CMK (cell line): Measurements from ENCODE around the gene MAPK4.
"Not testable (repeated sequence)": the region's sequence is repeated elsewhere in the genome, so short reads cannot be mapped to it uniquely, and the experiment has no call there.

Experiments used
- DNase-seq: peaks from one replicate; pipeline ENCODE4 v3.0.0-alpha.2; 2010; ENCODE audit warnings: low read depth

Gene MAPK4

DNA sequence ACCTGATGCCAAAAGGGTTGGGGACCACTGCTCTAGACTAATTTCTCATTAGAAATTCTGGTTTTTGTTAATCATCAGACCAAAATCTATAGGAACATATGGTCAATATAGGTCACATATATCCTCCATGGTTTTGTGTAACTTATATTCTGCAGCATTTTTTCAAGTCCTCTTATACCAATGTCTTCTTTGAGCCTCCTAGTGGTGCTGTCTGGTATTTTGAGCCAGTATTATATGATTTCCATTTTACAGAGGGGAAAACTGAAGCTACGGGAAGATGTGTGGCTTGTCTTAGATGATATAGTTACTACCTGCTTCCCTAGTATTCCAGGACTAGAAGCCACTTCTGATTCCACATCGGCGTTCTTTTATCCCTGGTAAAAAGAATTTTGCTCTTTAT, 13.8 kb downstream of the MAPK4 start:
- DNase-seq: no peak

DNA sequence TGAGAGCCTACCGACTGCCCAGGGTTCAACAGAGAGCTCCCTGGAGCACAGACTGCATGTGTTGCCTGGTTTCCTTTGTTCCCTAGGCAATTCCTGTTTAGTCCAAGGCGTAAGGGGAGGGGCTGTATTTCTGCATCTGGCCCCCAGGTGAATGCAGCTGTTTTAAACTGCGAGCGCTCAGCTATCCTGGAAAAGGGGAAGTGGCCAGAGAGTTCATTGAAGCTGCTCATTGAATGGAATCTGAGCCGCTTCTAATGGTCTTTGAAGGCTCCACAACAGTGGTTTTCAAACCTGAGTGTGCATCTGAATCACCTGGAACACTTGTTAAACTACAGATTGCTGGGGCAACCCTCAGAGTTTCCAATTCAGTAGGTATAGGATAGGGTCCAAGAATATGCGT, 18.1 kb downstream of the MAPK4 start:
- no peak for DNase-seq

DNA sequence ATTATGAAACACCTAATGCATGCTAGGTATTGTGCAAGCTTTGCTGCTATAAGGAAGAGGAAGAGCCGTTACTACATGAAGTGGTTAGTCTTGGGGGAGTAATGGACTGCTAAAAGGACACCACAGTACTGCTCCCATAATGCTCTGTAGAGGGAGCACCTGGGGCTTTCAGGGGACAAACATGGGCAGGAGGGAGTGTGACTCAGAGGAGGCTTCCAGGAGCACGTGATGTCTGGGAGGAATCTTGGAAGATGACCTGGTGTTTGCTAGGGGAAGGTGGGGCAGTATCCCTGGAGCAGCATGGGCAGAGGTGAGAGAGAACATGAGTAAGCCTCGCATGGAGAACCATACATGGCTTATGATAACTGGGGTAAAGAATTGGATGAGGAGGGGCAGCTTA, 18.8 kb downstream of the MAPK4 start:
- no peak for DNase-seq

DNA sequence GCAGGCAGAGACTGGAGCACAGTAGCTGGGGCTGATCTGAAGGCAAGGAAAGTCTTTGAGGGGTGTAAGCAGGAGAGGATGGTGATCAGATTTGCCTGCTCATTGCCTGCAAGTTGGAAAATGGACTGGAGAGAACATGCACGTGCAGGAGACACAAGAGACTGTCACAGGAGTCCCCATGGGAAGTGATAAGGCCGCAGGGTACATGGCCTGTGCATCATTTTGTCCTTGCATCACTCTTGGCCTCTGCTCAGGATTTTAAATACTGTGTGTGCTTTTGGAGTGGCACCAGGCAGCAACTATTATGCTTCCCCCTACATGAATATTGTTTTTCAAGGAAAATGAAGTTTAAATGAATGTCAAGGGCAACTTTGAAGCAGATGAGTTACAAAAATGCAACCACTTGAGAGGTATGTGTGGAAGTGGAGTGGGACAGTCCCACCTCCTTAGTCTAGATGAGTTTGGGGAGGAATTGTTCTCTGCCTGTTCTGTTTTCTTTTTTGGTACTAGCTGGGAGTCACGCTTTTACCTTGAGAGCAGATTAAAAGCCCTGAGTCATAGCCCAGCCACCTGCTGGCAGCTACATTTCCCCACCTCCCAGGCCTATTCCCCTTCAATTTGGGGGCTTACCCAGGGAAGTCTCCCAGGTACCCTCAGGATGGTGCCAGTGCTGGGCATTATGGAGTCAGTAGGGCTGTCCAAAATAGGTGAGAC, 19.3 kb downstream of the MAPK4 start:
- no peak for DNase-seq

DNA sequence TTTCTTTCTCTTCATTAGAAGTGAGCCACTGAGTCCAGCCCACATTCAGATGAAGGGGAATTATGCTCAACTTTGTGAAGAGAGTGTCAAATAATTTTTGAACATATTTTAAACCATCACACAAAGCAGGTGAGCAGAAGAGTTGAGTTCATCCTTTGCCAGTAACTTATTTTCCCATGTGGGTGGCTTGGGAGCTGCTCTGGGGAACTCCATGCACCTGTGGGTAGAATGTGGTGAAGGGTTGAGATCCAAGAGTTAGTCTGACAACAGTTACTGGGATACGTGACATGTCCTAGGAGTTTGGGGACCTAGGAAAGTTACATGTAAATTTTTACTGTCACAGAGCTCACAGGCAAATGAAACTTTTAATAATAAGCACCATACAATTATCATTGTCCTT, 21.6 kb downstream of the MAPK4 start:
- DNase-seq: no peak

DNA sequence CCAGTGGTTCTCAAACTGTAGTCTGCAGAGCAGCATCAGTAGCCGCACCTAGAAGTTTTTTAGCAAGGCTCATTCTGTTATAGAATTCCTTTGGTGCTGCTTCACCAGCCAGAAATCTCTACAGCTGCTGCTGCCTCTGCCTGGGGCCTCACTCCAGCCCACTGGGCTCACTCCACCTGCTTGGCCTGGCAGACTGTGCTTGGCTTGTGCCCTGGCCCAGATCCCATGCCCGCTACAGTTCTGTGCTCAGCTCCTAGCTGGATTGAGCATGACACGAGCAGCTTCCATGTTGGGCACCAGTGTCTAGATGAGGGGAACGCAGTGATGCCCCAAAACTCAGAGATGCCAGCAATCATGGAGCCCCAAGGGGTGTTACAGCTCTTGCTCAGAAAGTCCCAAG, 22.6 kb downstream of the MAPK4 start:
- DNase-seq: no peak

DNA sequence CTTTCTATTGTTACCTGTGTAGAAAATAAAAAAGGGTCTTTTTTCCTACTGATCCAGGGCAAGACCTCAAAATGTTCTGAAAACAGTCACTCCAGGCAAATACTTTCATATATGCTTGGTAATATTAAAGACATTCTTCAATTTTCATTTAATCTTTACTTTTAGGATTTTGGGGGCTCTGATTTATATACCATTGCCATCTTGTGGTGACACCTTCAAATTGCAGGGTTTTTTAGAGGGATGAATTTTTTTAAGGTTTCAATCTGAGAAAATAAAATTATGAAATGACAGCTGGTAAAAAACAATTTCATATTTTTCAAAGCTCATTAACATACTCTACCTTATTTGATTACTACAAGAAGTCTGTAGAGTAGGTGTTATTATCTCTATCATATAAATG, 26.8 kb downstream of the MAPK4 start:
- DNase-seq: no peak

DNA sequence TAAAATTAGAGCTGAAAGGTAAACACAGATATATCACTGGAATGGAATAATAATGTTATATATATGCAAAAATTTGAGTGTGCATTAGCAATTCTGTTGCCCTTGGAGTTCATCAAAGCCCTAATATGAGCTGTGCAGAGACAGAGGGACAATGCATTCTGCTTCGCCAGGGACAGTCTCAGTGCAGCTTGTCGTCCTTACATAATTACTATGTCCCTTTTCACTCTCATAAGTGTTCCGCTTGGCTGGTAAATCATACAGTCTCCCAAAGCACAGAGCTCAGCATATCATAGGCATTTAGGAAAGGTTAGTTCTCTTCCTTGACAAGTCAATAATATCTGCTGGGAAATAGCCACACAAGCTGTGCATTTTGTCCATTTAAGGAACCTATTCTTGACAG, 30.7 kb downstream of the MAPK4 start:
- DNase-seq: no peak

DNA sequence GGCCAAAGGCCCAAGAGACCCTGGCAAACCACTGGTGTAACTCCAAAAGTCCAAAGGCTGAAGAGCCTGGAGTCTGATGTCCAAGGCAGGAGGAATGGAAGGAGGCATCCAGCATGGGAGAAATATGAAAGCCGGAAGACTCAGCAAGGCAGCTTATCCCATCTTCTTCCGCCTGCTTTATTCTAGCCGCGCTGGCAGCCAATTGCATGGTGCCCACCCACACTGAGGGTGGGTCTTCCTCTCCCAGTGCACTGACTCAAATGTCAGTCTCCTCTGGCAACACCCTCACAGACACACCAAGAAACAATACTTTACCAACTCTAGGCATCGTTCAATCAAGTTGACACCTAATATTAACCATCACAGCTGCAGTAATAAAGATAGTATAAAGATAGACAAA, 34.1 kb downstream of the MAPK4 start:
- DNase-seq: no peak

DNA sequence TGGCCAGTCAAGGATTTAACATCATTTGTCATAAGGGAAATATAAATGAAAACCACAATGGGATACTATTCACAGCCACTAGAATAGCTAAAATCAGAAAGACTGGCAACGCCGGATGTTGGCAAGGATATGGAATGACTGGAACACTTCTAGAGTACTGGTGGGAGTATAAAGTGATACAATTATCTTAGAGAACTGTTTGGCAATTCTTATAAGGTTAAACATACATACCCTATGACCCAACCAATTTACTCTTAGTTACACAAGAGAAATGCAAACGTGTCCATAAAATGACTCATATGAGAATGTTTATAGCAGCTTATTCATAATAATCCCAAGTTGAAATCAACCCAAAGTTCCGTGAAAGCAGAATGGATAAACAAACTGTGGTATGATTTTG, 35.1 kb downstream of the MAPK4 start:
- DNase-seq: no peak

DNA sequence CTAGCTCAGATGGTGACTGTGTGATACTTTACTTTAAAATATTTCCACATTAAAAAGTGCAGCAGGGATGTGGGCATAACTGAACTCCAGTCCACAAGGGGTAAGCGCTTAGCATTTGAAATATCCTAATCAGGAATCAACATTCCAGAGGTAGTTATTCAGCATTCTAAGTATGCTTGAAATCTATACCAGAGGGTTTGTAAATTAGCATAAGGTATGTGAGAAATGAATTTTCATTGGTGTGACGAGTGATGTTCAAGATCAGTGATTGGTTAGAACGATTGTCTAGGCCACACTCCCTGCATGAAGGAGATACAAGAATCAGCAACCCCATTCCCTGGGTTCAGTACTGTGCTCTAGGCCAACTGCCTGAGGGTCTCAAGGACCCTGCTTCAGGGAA, 42.6 kb downstream of the MAPK4 start:
- no peak for DNase-seq

DNA sequence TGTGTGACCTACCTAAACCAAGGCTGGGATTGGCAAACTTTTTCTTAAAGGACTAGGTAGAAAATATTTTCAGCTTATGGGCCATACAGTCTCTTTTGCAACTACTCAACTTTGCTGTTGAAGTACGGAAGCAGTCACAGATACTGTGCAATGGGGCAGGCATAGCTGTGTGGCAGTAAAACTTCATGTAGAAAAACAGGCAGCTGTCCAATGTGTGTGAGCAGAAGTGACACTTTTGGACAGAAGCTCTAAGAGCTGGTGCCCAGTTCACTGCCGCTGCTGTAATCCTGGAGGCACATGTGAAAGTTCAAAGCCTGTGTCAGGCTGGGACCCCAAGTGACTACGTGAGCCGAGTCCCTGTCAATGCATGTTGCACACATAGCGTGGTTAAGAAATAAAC, 46.7 kb downstream of the MAPK4 start:
- no peak for DNase-seq

DNA sequence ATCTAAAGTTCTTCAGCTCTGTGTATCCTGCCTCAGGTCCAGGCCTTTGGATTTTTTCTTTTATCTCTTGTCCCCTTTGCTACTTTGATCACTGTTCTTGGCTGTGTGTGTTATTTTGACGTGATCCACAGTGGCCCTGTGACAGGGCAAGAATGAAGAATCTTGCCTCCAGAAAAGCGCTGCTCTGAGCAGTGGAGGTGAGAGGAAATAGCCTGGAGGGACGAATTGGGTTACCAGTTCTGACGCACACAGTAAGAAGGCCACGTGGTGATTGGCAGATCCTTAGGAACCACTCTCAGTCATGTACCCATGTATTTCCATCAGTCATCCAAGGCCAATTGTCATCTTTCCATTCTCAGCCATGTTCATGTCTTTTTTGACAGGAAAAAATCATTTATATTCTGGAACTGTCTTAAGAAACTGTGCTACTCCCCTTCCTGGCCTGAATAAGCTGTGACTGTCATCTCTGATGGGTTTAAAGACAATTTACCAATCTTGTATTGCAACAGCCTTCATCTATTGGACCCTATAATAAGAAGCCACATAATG, 47.6 kb downstream of the MAPK4 start:
- DNase-seq: no peak

DNA sequence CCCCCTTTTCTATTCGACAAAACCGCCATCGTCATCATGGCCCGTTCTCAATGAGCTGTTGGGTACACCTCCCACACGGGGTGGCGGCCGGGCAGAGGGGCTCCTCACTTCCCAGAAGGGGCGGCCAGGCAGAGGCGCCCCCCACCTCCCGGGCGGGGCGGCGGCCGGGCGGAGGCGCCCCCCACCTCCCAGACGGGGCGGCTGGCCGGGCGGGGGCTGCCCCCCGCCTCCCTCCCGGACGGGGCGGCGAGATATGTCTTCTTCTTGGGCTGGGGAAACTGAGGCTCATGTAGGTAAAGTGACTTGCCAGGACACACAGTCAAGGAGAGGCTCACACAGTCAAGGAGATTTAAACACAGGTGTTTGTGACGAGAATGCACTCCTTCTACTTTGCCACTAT, 49.3 kb downstream of the MAPK4 start:
- not testable (repeated sequence) for DNase-seq

DNA sequence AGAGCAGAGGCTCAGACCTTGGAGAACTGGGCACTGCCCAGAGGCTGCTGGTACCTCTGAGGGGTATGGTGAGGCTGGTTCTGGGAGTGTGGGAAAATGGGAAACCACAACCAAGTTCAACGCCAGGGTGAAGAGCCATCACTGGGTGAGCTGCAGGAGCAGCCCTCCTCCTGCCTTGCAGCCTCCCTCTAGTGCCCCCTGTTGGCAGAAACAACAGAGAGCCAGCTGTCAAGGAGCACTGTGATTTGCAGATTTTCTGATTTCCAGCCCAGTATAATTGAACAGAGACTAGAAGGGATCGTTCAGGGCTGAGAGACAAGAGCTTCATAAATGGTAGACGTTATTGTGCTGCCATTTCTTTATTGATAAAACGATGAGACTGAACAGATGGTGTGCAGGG, 50.5 kb downstream of the MAPK4 start:
- DNase-seq: no peak

DNA sequence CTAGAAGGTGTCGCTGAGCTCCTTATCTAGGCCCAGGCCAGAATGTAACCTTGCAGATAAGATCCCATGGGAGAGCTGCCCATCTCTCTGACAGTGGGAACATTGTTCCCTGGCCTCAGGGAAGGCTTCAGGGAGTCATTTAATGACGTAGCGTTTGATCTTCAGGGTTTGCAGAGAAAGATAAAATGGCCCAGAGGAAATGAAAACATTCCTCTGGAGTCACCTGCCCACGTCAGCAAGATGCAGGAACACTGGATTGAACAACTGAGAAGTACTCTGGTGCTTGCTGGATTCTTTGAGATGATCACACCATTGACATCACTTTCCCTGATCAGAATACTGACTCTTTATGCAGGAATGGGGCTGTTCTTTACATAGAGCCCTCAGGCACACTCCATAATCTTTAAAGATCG, 51.6 kb downstream of the MAPK4 start:
- no peak for DNase-seq

DNA sequence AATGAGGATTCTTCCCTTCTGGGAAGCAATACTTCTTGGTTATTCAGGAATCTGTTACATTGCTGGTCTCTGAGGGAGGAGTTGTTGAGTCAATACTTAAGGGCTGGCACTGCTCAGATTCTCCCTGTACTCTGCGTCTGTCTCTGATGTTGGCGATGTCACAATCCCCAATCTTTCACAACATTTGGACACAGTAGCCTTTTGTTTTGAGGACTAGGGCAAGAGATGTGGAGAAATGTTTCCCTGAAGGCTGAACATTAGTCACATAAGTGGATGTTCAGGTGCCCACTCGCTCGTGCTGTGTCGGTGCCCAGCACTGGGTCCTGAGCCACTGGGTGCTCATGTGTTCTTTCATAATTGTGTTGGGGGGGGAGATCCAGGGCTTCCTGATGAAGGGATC, 55.0 kb downstream of the MAPK4 start:
- DNase-seq: no peak

DNA sequence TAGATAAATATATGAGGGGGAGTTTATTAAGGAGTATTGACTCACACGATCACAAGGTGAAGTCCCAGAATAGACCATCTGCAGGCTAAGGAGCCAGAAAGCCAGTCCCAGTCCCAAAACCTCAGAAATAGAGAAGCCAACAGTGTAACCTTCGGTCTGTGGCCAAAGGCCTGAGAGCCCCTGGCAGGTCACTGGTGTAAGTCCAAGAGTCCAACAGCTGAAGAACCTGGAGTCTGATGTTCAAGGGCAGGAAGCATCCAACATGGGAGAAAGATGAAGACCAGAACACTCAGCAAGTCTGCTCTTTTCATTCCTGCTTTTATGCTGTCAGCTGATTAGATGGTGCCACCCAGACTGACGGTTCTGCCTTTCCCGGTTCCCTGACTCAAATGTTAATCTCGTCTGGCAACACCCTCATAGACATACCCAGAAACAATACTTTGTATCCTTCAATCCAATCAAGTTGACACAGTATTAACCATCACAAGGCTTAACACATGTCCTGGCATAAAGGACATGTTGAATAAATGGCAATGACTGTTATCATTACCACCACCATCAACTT, 56.7 kb downstream of the MAPK4 start:
- DNase-seq: no peak

DNA sequence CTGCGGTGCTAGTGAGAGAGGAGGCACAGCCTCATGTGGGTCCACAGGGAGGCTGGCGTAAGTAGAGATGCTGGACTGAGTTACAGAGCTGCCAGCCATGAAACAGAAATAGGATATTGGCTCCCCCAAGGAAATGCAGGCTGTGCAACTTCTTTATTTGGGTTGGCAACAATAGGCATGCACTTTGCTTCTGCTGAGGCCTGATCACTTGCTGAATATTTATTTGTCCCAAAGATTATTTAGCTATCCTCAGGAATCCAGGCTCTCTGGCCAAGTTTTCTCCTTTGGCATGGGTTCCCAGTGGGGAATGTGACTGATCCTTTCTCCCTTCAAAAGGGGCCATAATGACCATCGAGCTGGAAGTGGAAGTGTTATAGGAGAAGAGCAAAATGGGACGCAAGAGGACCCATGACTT, 60.0 kb downstream of the MAPK4 start:
- DNase-seq: no peak

DNA sequence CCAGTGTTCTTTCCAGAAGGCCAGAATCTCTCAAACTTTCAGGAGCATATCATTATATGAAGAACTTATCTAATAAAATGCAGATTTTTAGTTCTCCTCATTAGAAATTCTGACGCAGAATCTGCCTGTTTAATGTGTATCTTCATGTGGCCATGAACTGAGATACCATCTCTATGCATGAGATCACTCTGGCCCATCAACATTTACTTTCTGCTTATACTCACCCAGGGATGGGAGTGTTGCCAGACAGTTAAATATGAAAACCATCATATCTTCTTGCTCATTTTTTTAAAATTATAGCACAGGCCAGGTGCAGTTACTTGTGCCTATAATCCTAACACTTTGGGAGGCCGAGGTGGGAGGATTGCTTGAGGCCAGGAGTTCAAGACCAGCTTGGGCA, 60.4 kb downstream of the MAPK4 start:
- no peak for DNase-seq

DNA sequence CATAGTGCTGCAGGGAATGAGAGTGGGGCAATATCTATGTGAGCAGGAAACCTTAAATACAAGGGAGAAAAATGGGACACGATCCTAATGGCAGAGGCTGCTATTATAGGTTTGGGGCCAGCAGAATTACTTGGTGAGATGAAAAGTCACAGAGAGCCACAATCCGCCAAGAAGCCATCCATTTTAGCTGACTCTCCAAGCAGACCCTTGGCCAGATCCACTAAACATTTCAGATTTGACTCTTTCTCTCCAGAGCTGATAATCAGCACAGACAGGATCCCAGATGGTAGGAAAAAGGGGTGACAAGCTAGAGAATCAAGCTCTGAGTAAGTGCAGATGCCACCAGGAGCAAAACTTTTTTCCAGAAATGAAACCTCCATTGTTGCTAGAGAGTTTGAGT, 61.5 kb downstream of the MAPK4 start:
- DNase-seq: no peak

DNA sequence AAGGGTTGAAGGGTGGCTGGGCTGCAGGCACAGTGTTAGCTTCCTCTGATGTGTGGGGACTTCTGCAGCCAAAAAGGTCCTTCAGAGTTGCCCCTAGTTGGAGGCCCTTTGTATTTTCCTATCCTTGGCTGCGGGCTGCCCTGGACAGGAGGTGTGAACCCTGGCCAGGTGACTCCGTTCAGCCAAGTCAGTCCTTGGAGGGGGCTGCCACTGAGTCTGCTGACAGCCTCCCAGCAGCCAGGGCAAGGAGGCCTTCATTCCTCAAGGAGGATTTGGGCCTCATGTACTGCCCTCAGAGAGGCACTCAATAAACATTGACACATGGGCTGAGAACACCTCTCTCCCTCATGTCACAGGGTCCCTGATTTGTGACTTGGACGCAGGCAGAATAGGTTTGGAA, 62.4 kb downstream of the MAPK4 start:
- no peak for DNase-seq

DNA sequence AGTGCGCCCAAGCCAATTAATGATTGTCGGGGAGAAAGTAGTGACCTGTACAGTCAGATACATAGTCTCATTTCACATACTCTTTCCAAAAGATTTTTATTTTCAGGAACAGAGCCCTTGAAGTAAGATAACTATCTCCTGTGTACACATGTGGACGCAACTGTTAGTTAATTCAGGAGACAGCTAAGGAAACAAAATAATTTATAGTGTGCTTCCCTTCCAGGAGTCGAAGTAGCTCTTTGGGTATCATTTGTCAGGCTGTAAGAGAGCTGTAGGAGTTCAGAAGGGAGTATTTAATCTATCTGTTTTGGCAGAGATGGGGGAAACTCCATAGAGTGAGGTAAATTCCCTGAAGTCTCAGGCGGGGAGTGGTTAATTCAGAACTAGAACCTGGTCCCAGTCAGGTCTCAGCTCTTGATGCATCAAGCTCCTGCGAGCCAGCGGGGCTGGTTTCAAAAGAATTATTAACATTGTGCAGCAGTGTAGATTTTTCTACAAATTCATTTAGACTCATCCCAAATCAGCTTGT, 63.0 kb downstream of the MAPK4 start:
- DNase-seq: no peak
